HG03521 (cell line): ENCODE results near the gene LRRC46.

ENCODE experiments used
- ATAC-seq: cut with Tn5 transposase; IDR thresholded peaks from one replicate; pipeline ENCODE4 v1.9.1; 2021; ENCODE audit warnings: mild to moderate bottlenecking, moderate library complexity; ENCODE audit not compliant: unreplicated experiment

The LRRC46 gene

GRCh38 chr17:47831003-47831933 is at the start of gene LRRC46, which contains the start of gene MRPL10:
Gene LRRC46, plus strand, starts transcription at chr17:47831670. Its CDS starts 320 bp downstream, at chr17:47831990.
Gene MRPL10, minus strand, starts transcription at chr17:47831541. Its CDS starts 30 bp downstream, at chr17:47831511.
- ATAC-seq: peak; percentile 75

GRCh38 chr17:47785538-47786123 is 45.8 kb upstream of the LRRC46 start:
- ATAC-seq: no peak

GRCh38 chr17:47789611-47790561 is 41.6 kb upstream of the LRRC46 start:
- no peak for ATAC-seq

- no peak for ATAC-seq
Measured at GRCh38 chr17:47791025-47791424, 40.4 kb upstream of the LRRC46 start.

- ATAC-seq: no peak
Measured at GRCh38 chr17:47792457-47792856, 39.0 kb upstream of the LRRC46 start.

GRCh38 chr17:47792979-47793378 is 38.5 kb upstream of the LRRC46 start:
- ATAC-seq: no peak

- ATAC-seq: no peak
Measured at GRCh38 chr17:47797797-47798196, 33.7 kb upstream of the LRRC46 start.

GRCh38 chr17:47800686-47801085 is 30.8 kb upstream of the LRRC46 start:
- ATAC-seq: no peak

GRCh38 chr17:47801176-47801765 is 30.2 kb upstream of the LRRC46 start:
- no peak for ATAC-seq

- no peak for ATAC-seq
Measured at GRCh38 chr17:47801906-47802305, 29.6 kb upstream of the LRRC46 start.

GRCh38 chr17:47802341-47803022 is 29.0 kb upstream of the LRRC46 start:
- no peak for ATAC-seq

GRCh38 chr17:47803201-47803600 is 28.3 kb upstream of the LRRC46 start:
- no peak for ATAC-seq

- ATAC-seq: no peak
Measured at GRCh38 chr17:47803751-47804150, 27.7 kb upstream of the LRRC46 start.

GRCh38 chr17:47804461-47804860 is 27.0 kb upstream of the LRRC46 start:
- ATAC-seq: no peak

- ATAC-seq: no peak
Measured at GRCh38 chr17:47806026-47806912, 25.2 kb upstream of the LRRC46 start.

GRCh38 chr17:47806913-47807255 is 24.6 kb upstream of the LRRC46 start:
- no peak for ATAC-seq

GRCh38 chr17:47807421-47807820 is 24.0 kb upstream of the LRRC46 start:
- no peak for ATAC-seq

GRCh38 chr17:47808036-47808829 is 23.2 kb upstream of the LRRC46 start:
- no peak for ATAC-seq
